DOHH2 (cell line): ENCODE results near the gene NDUFS1.

ENCODE experiments used
- H3F3A ChIP-seq: fragments of 200-600 bp; sonication (generic), shearing (Covaris generic); 2 replicates; pipeline ENCODE4 v1.6.0; 2016; ENCODE audit warnings: antibody characterized with exemption, mild to moderate bottlenecking; ENCODE audit not compliant: control insufficient read depth, insufficient read depth
- H3K27ac ChIP-seq: fragments of 200-600 bp; sonication (generic); 2 replicates; pipeline ENCODE4 v1.5.1; 2014; ENCODE audit warnings: low read depth, mild to moderate bottlenecking, low read length, moderate library complexity
- H3K27me3 ChIP-seq: fragments of 200-600 bp; sonication (generic); 2 replicates; pipeline ENCODE4 v1.6.1; 2014; ENCODE audit warnings: mild to moderate bottlenecking, low read length, mixed read lengths; ENCODE audit not compliant: control insufficient read depth
- H3K36me3 ChIP-seq: fragments of 200-600 bp; sonication (generic); 2 replicates; pipeline ENCODE4 v1.6.1; 2014; ENCODE audit warnings: mild to moderate bottlenecking, low read length, moderate library complexity, mixed read lengths; ENCODE audit not compliant: control insufficient read depth
- H3K4me1 ChIP-seq: fragments of 200-600 bp; sonication (generic); 2 replicates; pipeline ENCODE4 v1.6.1; 2014; ENCODE audit warnings: mild to moderate bottlenecking, low read length, mixed read lengths; ENCODE audit not compliant: control insufficient read depth
- H3K4me2 ChIP-seq: fragments of 200-600 bp; sonication (generic); 2 replicates; pipeline ENCODE4 v1.6.0; 2014; ENCODE audit warnings: mild to moderate bottlenecking, low read length, moderate library complexity
- H3K4me3 ChIP-seq: fragments of 200-600 bp; sonication (generic); 2 replicates; pipeline ENCODE4 v1.5.1; 2014; ENCODE audit warnings: mild to moderate bottlenecking, low read length, mixed read lengths
- H3K79me2 ChIP-seq: fragments of 200-600 bp; sonication (generic); 2 replicates; pipeline ENCODE4 v1.6.1; 2014; ENCODE audit warnings: mild to moderate bottlenecking, low read length, mixed read lengths; ENCODE audit not compliant: control insufficient read depth
- H3K9me2 ChIP-seq: fragments of 200-600 bp; sonication (generic); replicated peaks from 2 replicates; pipeline ENCODE4 v1.6.1; 2014; ENCODE audit warnings: mild to moderate bottlenecking, low read length, mixed read lengths; ENCODE audit not compliant: control insufficient read depth
- H3K9me3 ChIP-seq: fragments of 200-600 bp; sonication (generic); 2 replicates; pipeline ENCODE4 v1.6.1; 2014; ENCODE audit warnings: antibody characterized with exemption, low read length, mixed read lengths; ENCODE audit not compliant: control insufficient read depth, insufficient read depth
- H4K20me1 ChIP-seq: fragments of 200-600 bp; sonication (generic); 2 replicates; pipeline ENCODE4 v1.6.0; 2014; ENCODE audit warnings: low read depth, mild to moderate bottlenecking, antibody characterized with exemption, low read length, moderate library complexity; ENCODE audit not compliant: control insufficient read depth, insufficient read depth
- EZH2phosphoT487 ChIP-seq: fragments of 200-600 bp; sonication (generic); IDR thresholded peaks from 2 replicates; pipeline ENCODE4 v1.6.1; 2017; ENCODE audit warnings: borderline replicate concordance, mild to moderate bottlenecking, antibody characterized with exemption, low read length, moderate library complexity, mixed read lengths
- TF ChIP-seq, protein P1 (sequence below): fragments of 200-600 bp; sonication (generic); IDR thresholded peaks from one replicate; pipeline ENCODE4 v1.5.1; 2014; ENCODE audit warnings: antibody characterized with exemption, mild to moderate bottlenecking, low read depth, low read length; ENCODE audit not compliant: poor library complexity, severe bottlenecking

The NDUFS1 gene

DNA sequence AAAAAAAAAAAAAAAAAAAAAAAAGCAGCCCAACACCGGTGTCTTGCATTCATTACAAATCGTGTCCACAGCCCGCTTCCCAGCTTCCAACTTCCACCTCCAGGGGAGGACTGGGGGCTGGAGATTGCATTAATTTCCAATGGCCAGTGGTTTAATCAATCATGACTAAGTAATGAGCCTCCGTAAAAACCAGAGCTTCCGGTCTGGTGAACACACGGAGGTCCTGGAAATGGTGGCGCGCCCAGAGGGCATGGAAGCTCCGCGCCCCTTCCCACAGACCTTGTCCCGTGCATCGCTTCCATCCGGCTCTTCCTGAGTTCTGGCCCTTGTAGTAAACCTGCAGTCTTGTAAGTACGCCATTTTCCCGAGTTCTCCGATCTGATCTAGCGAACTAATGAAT is 44.1 kb upstream of the NDUFS1 start:
- no peaks in the 10 kb centered on the region for H3K9me2 ChIP-seq
- TF ChIP-seq, protein P1, sequence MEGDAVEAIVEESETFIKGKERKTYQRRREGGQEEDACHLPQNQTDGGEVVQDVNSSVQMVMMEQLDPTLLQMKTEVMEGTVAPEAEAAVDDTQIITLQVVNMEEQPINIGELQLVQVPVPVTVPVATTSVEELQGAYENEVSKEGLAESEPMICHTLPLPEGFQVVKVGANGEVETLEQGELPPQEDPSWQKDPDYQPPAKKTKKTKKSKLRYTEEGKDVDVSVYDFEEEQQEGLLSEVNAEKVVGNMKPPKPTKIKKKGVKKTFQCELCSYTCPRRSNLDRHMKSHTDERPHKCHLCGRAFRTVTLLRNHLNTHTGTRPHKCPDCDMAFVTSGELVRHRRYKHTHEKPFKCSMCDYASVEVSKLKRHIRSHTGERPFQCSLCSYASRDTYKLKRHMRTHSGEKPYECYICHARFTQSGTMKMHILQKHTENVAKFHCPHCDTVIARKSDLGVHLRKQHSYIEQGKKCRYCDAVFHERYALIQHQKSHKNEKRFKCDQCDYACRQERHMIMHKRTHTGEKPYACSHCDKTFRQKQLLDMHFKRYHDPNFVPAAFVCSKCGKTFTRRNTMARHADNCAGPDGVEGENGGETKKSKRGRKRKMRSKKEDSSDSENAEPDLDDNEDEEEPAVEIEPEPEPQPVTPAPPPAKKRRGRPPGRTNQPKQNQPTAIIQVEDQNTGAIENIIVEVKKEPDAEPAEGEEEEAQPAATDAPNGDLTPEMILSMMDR: no peak
- TF ChIP-seq EZH2phosphoT487: no peak
- no peak overlapping the region for H3K4me2 ChIP-seq
- H3K9me3 ChIP-seq: no peaks in the 10 kb centered on the region
- H3K27me3 ChIP-seq: peaks cover 4% of the 10 kb centered on the region; the same call in 1 of the 2 replicates
- H3K79me2 ChIP-seq: no peaks in the 10 kb centered on the region
- H3K4me3 ChIP-seq: no peak overlapping the region
- no peaks in the 10 kb centered on the region for H3K36me3 ChIP-seq
- no peaks in the 10 kb centered on the region for H3F3A ChIP-seq
- H4K20me1 ChIP-seq: no peaks in the 10 kb centered on the region
- H3K27ac ChIP-seq: no peak overlapping the region
- no peaks in the 10 kb centered on the region for H3K4me1 ChIP-seq

DNA sequence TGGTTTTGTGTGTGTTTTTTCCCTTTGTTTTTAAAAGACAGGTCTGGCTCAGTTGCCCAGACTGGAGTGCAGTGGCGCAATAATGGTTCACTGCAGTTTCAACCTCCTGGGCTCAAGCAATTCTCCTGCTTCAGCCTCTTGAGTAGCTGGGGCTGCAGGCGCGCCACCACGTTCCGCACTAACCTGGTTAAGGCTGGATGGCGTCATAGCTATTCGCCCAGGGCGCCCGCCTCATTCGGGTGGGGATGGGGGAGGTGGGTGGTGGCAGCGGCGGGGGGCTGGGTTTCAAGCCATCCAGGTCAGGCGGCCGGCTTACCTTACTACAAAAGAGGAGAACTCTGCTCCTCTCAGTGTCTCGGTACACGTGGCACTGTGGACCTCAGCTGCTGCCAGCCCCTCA is 43.2 kb upstream of the NDUFS1 start:
- H3K27me3 ChIP-seq: peaks cover 4% of the 10 kb centered on the region; the same call in 1 of the 2 replicates

DNA sequence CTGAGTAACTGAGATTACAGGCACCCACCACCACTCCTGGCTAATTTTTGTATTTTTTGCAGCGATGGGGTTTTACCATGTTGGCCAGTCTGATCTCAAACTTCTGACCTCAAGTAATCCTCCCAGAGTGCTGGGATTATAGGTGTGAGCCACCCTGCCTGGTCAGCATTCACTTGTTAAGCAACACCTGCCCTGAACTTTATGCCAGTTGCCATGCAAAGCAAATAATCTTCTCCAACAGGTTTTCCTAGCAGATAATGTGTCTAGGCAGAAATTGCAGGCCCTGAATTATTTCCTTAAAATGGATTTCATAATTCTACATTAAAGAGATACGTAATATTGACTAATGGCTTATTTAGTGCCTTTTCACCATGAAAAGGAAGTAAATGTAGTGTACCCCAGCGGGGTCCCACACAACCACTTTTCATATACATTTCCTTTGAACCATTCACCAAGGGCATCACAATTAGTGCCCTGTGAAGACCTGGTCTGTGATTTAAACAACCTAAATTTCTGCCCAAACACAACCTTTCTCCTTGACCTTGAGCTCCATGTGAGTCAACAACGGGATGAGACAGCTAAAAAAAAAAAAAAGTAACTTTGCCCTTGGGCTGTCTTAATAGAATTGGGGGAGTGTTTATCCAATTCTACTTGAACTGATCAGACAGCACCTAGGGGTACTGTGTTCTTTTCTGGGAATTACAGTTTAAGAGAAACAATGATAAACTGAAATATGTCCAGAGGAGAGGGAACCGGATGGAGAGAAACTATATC is 42.0 kb upstream of the NDUFS1 start:
- Histone ChIP-seq H3F3A (no peaks in the 10 kb centered on the region), H3K27ac (no peak overlapping the region)
- TF ChIP-seq EZH2phosphoT487: no peak
- TF ChIP-seq, protein P1: no peak

More for the DNA sequence above, 43.2 kb upstream of the NDUFS1 start:
- H3K4me3 ChIP-seq: no peak overlapping the region
- no peaks in the 10 kb centered on the region for H3K79me2 ChIP-seq
- no peaks in the 10 kb centered on the region for H3K9me3 ChIP-seq
- H3F3A ChIP-seq: no peaks in the 10 kb centered on the region
- no peak overlapping the region for H3K27ac ChIP-seq
- no peaks in the 10 kb centered on the region for H3K36me3 ChIP-seq
- H4K20me1 ChIP-seq: no peaks in the 10 kb centered on the region
- H3K4me1 ChIP-seq: no peaks in the 10 kb centered on the region
- no peaks in the 10 kb centered on the region for H3K9me2 ChIP-seq
- TF ChIP-seq, protein P1: no peak
- no peak for TF ChIP-seq EZH2phosphoT487
- no peak overlapping the region for H3K4me2 ChIP-seq

More for the DNA sequence above, 42.0 kb upstream of the NDUFS1 start:
- H3K36me3 ChIP-seq: no peaks in the 10 kb centered on the region
- no peak overlapping the region for H3K4me3 ChIP-seq
- no peaks in the 10 kb centered on the region for H3K9me3 ChIP-seq
- no peaks in the 10 kb centered on the region for H3K79me2 ChIP-seq
- H3K4me2 ChIP-seq: no peak overlapping the region
- no peaks in the 10 kb centered on the region for H3K4me1 ChIP-seq
- H3K27me3 ChIP-seq: peaks cover 4% of the 10 kb centered on the region; the same call in 1 of the 2 replicates
- no peaks in the 10 kb centered on the region for H4K20me1 ChIP-seq
- no peaks in the 10 kb centered on the region for H3K9me2 ChIP-seq
